Right ventricle myocardium inferior (tissue), 1 donor: ENCODE measurements around the gene ZNF480. TPM values are rescaled to one million over a fixed set of nuclear protein-coding genes. Genes with fewer than 3 reads are reported as not detected.
"Not testable (repeated sequence)": the region's sequence is repeated elsewhere in the genome, so short reads cannot be mapped to it uniquely, and the experiment has no call there.

Experiments used
- ATAC-seq: fragments of 200-7000 bp; cut with Tn5 transposase; one replicate; pipeline ENCODE4 v1.9.1; 2020; ENCODE audit warnings: mild to moderate bottlenecking, moderate library complexity
- DNase-seq: peaks from one replicate; pipeline ENCODE4 v3.0.0; 2021; ENCODE audit errors: missing footprints
- intact Hi-C: fragments of 100-400 bp; cut with DNase I; formaldehyde crosslinking; loops from one replicate; pipeline ENCODE4 v1.11.0; 2022
- microRNA-seq: library from miRNA; unstranded; fragments of <30 nt; microRNA quantifications from one replicate; pipeline ENCODE4 v1.2.0, GENCODE V29; 2020
- total RNA-seq: library from RNA; stranded (reverse); fragmentation: NEBNext Ultra II Directional; extraction: Animal tissue kit (Norgen Biotek cat#: 25700); gene quantifications from one replicate; pipeline ENCODE4 v1.2.1, GENCODE V29; 2021
- donor health status: DM: no; HTN: yes; CAD: no; lungs with severe emphysema.

ZNF480 gene
- total RNA-seq, 1 donor from 2014 or later = 18.5 TPM

DNA sequence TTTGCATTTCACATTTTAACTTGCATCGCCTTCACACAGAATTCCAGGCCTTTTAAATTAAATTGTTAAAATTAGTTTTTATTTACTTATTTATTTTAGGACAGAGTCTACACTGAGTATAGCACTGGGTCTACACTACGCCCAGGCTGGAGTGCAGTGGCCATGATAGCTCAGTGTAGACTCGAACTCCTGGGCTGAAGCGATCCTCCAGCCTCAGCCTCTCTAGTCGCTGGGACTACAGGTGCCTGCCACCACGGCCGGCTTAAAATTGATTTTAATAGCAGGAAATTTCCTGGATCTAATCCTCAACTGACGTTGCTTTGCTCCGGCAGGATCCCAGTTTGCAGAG is 38.8 kb downstream of the ZNF480 start:
- intact Hi-C loops = loop anchor here (2.0 kb wide), 1 partner anchor 39 kb away; the partner anchor contains the start of gene ZNF480
- DNase-seq (no peak), ATAC-seq (peak; percentile 34)

DNA sequence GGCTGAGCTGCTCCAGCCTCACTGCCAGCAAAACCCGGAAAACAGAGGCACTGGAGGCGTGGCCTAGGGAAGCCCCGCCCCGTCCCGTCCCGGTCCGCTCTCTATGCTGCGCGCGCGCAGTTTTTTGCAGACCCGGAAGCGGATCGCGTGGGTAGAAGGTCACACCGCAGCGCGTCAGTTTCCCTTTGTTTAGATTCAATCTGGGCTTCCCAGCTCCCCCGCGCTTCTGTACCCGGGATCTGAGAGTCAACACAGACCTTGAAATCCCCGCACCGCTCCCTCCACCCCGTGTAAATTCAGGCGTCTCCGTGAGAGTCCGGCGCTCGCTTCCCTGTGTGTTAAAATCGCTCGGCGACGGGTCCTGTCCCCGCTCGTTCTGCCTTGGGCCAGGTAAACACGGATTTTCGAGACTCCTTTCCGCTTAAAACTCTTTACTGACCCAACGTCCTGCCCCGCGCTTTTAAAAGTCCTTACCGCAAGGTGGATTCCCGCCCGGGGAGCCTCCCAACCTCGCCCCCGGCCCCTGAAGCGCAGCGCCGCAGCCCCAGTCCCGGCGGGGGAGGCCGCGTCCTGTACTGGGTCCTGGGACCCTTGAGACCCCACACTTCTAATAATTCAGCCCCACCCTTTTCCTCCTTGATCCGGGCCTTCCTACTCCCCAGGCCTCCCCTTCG is 39.3 kb downstream of the ZNF480 start, which contains the start of gene ZNF610:
ZNF610 (plus strand) TSS at position 127 of the 674 bp plus-strand sequence. CDS start 12,930 bp downstream, outside the sequence.
- intact Hi-C loops = loop anchor here (2.0 kb wide), 1 partner anchor 39 kb away; the partner anchor contains the start of gene ZNF480
- DNase-seq = peak; percentile 91

DNA sequence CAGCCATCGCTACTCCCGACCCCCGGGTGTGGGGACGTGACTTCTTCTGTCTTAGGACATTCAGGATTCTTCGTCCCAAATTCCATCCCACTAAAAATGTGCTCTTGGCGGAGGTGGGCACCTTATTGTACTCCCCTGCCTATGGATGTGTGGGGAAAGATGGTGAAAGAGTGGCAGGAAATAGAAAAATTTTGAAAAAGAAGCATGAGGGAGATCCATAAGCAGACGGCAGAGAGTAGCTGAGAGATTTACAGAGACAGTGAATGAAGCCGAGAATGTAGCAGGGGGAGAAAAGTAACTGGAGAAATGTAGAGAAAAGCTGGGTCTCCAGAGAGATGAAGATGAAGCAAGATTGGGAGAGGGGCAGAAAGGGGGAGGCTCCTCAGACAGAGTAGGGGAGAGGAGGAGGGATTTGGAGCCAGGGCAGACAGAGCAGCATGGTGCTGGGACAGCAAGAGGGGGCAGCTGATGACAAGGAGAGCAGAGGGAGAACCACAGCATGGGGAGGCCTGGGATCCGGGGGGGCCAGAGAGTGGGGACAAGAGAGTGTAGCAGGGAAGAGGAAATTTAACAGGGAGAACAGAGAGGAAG is 39.9 kb downstream of the ZNF480 start:
- ATAC-seq (no peak), DNase-seq (no peak)
- intact Hi-C loops = loop anchor here (2.0 kb wide), 1 partner anchor 40 kb away; the partner anchor contains the start of gene ZNF480

More for the DNA sequence above, 39.3 kb downstream of the ZNF480 start, which contains the start of gene ZNF610:
- peak; percentile 99 for ATAC-seq

DNA sequence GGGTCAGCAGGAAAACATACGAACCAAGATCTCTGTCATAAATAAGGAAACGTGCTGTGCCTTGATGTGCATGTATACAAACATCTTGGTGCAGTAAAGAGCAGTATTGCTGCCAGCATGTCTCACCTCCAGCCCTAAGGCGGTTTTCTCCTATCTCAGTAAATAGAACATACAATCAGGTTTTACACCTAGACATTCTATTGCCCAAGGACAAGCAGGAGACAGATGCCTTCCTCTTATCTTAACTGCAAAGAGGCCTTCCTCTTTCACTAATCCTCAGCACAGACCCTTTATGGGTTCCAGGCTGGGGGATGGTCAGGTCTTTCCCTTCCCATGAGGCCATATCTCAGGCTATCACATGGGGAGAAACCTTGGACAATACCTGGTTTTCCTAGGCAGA is 42.1 kb downstream of the ZNF480 start:
- ATAC-seq, intact Hi-C loops, DNase-seq: not testable (repeated sequence)

DNA sequence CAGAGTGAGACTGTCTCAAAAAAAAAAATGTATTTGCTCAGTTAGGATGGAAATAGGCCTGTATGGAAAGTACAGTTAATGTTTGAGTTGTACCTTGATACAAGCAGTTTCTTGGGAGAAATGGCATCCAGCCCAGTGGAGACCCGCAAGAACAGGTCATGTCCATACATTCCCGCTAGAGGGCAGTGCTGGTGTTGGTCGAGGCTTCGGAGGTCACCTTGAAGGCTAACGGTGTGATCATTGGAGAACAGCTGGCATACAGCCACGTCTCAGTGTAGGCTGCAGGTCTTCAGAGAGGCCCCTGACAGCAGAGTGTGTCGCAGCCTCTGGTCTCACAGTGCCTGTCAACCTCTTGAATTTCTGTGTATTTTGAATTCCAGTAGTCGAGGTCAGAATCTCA is 46.6 kb downstream of the ZNF480 start:
- intact Hi-C loops = no loop called here
- DNase-seq = no peak
- no peak for ATAC-seq

DNA sequence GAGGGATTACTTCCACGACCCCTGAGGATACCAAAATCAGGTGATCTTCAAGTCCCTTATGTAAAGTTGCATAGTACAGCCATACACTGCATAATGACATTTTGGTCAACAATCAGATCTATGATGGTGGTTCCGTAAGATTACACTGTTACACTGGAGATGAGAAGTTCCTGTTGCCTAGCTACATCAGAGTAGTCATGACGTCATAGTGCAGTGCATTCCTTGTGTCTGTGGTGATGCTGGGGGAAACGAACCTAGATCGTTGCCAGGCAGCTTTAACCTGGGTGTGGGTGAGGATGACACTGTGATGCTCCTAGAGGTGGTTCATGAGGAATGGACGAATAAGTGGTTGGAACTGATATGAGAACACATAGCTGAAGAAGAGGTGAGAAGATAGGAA is 48.2 kb downstream of the ZNF480 start:
- DNase-seq = no peak
- no peak for ATAC-seq
- intact Hi-C loops = no loop called here

DNA sequence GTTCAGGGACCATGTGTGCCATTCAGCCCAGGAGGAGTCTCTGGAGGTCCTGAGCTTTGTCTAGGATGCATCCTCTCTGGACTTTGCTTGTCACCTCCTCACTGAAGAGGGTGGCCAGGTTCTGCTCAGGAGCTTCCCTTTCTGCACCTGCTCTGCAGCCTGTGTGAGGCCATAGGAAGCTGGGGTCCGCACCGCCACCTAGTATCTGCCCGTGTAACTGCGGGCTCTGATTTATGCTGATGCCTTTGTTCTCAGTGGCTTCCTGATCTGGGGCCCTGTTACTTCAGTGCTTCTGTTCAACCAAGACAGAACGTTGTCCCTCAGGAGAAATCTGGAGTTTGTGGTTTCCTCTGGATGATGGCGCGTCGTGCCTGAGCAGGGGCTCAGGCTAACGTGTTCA is 54.5 kb downstream of the ZNF480 start:
- DNase-seq = no peak
- intact Hi-C loops = no loop called here
- ATAC-seq = no peak

DNA sequence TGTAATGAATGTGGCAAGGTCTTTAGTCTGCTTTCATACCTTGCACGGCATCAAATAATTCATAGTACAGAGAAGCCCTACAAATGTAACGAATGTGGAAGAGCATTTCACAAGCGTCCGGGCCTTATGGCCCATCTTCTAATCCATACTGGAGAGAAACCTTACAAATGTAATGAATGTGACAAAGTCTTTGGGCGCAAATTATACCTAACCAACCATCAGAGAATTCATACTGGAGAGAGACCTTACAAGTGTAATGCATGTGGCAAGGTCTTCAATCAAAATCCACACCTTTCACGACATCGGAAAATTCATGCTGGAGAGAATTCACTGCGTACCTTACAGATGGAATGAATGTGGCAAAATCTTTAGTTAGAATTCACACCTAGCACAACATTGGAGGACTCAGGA is 69.5 kb downstream of the ZNF480 start:
- intact Hi-C loops = no loop called here
- no peak for DNase-seq
- ATAC-seq = no peak

DNA sequence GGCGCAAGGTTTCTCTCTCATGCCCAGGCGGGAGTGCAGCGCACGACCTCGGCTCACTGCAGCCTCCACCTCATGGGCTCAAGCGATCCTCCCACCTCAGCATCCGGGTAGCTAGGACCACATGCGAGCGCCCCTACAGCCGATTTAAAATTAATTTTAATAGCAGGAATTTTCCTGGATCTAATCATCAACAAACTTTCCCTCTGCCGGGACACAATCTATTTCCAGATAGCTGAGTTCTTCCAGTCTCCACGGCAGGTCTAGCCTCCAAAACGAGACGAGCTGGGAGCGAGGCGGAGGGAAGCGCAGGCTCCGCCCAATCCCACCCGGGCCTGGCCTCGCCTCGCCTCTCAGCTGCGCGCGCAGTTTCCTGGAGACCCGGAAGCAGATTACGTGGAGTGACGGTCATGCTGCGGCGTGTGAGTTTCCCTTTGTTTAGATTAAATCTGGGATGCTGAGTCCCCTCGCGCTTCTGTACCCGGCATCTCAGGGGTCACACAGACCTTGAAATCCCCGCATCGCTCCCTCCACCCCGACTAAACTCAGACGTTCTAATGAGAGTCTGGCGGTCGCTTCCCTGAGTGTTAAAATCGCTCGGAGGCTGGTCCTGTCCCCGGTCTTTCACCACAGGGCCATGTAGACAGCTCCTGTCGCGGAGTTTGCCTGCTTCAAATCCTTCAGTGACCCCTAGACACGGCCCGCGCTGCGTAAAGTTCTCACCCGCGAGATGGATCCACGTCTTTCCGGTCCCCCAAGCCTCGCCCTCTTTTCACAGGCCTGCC is 72.8 kb downstream of the ZNF480 start, which contains the start of gene ZNF880:
ZNF880 (plus strand) TSS at position 365 of the 782 bp plus-strand sequence; CDS start at position 408, 43 bp downstream.
- DNase-seq = peak; percentile 97
- peak; percentile 100 for ATAC-seq
- intact Hi-C loops = loop anchor here (2.0 kb wide), 1 partner anchor 27 kb away; the partner anchor contains the start of gene ZNF528

DNA sequence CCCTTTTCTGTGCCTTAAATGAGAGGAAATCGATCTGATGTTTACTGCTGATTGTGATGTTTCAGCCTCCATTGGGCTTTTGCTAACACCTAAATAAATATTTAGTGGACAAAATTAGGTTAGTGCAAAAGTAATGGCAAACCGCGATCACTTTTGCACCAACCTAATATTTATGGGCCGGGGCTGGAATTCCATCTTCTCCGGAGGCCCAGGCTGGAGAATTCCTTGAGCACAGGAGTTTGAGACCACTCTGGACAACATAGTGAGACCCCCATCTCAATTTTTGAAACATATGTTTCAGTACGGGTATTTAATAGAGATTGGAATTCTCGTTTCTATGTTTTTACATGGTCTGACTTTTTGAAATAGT is 73.4 kb downstream of the ZNF480 start:
- intact Hi-C loops = loop anchor here (2.0 kb wide), 1 partner anchor 26 kb away; the partner anchor contains the start of gene ZNF528
- ATAC-seq = no peak
- no peak for DNase-seq

Small RNAs within 50 kb of the gene (microRNA-seq; reads per million reads assigned to microRNA genes)
- 1.8 reads per million for gene MIR643

Other genes with a start within 250 kb of the ZNF480 start
- 7.9 TPM for gene ZNF432, start 248.3 kb upstream of the ZNF480 start, total RNA-seq
- 7.2 TPM for gene ZNF841, start 201.4 kb upstream of the ZNF480 start, total RNA-seq
- gene ZNF616, start 157.2 kb upstream of the ZNF480 start, total RNA-seq = 5.2 TPM
- gene ZNF836, start 125.5 kb upstream of the ZNF480 start, total RNA-seq = 6.8 TPM
- gene PPP2R1A, start 107.1 kb upstream of the ZNF480 start, total RNA-seq = 338 TPM
- gene ZNF766, start 27.6 kb upstream of the ZNF480 start, total RNA-seq = 9.7 TPM
- gene ZNF610, start 39.1 kb downstream of the ZNF480 start, total RNA-seq = 2.5 TPM
- 18.2 TPM for gene ZNF880, start 72.8 kb downstream of the ZNF480 start, total RNA-seq
- gene ZNF528, start 100.7 kb downstream of the ZNF480 start, total RNA-seq = 12.6 TPM
- 0.24 TPM for gene ZNF534, start 132.0 kb downstream of the ZNF480 start, total RNA-seq
- gene ZNF578, start 156.4 kb downstream of the ZNF480 start, total RNA-seq = 1.6 TPM
- 30.9 TPM for gene ZNF808, start 230.5 kb downstream of the ZNF480 start, total RNA-seq